GM18505 (cell line): ENCODE results near the gene DOK4.

Experiments used
- ATAC-seq: cut with Tn5 transposase; IDR thresholded peaks from one replicate; pipeline ENCODE4 v1.9.1; 2021; ENCODE audit not compliant: unreplicated experiment
- POLR2A ChIP-seq: IDR thresholded peaks from 4 replicates; pipeline ENCODE4 v1.6.1; 2011; ENCODE audit warnings: borderline replicate concordance; ENCODE audit not compliant: insufficient read depth, insufficient read length; ENCODE audit errors: extremely low read depth

Gene DOK4

DNA sequence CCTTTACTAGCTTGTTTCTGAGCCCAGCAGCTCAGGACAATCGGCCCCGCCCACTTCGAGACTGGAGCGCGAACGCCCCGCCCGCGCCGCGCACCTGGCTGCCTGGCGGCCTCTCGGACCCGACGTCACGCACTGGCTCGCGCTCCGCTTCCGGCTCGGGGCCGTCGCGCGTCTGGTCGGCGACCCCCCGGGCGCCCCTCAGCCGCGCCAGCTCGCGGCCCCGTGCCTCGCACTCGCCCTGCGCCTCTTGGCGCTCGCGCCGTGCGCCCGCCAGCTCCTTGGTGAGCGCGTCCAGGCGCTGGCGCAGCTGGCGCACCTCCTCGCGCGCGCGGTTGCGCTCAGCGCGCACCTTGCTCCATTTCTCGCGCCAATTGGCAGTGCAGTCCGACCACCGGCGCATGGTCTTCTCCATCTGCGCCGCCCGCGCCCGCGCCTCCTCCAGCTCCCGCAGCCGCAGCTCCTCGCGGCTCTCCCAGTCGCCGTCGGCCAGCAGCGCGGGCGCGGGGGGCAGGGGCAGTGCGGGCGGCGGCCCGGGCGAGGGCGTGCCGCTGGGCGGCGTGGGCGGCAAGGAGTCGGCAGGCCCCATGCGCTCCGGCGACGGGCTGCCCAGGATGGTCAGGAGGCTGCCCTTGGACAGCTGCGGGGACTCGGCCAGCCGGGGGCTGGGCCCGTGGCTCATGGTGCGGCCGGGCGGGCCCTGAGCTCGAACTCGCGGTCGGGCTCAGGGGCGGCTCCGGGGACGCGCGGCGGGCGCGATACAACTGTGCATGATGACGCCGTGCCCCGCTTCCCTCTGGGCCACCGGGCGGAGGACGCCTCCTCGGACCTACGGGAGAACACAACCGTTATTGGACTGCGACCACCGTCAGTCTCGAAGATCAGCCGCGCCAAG, 42.5 kb upstream of the DOK4 start:
- TF ChIP-seq POLR2A, result no peak
- no peak for ATAC-seq

DNA sequence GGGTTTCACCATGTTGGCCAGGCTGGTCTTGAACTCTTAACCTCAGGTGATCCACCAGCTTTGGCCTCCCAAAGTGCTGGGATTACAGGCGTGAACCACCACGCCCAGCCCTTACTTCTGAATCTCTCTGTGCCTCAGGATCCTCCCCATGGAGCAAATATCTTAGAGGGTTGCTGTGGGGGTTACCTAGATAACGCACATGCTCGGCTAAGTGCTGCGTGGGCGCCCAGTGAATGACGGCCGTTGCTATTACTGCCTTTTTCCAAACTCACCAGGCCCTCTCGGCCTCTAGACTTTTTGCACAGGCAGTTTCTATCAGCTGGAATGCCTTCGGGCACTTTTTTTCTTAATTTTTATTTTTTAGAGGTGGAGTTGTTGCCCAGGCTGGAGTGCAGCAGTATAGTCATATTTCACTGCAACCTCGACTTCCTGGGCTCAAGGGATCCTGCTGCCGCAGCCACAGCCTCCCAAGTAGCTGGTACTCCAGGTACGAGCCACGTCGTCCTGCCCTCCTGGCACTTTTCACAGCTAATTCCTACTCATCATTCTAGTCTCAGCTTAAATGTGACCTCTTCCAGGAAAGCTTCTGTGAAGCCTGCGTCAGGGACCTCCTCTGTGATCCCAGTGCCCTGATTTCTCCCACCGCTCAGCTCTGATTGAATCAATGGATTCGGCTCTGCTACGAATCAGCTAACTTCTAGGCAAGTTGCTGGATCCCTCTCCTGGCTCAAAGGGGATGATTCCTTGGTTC, 41.5 kb upstream of the DOK4 start:
- no peak for ATAC-seq
- no peak for TF ChIP-seq POLR2A

DNA sequence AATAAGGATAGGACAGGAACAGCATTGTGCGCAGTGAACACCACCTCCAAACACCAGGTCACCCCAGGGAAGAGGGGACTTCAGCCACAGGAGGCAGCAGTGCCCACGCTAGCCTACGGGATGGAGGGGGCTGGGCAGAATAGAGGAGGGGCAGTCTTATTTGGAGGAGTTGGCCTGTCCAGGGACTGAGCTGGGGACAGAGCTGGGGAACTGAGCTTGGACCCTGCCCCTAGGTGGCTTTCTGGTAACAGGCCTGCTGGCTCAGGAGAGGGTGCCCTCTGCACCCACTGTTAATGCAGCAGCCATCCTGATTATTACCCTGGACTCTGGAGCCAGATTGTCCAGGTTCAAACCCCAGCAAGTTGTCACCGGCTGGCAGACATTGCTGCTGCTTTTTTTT, 40.7 kb upstream of the DOK4 start:
- no peak for ATAC-seq

DNA sequence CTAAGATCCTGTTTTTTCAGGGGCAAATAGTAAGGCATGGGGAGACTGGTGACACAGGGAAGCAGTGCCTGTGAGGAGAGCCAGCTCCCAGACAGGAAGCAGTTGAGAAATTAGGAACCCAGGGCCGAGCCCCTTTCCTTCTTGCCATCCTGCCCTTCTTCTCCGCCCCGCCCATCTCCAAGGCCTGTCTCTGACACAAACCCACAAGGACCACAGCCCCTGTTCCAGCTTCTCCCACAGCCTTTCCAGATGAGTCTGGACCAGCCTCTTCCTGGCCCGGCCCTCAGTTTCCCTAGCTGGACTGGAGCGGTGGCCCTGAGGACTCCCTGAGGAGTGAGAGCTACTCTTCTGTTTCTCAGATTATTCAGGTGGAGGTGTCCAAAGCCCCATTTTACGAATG, 40.2 kb upstream of the DOK4 start:
- no peak for TF ChIP-seq POLR2A

More for the DNA sequence above, 40.7 kb upstream of the DOK4 start:
- no peak for TF ChIP-seq POLR2A

DNA sequence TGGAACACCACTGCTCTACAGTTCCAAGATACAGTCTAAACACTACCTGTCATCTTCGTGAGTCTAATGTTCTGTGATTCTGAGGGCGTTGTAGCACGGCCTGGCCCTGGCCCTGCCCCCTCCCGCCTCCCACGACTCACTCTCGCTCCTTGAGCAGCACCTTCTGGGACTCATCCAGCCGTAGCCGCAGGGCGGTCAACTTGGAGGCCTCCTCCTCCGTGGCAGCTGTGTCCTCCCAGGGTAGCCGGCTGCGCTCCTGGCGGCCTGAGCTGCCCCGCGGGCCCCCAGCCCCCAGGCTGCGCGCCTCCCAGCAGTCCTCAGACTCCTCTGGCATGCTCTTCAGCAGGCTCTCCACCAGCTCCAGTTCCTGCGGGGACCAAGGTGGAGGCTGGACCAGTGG, 39.5 kb upstream of the DOK4 start:
- ATAC-seq, result no peak
- no peak for TF ChIP-seq POLR2A

More for the DNA sequence above, 40.2 kb upstream of the DOK4 start:
- no peak for ATAC-seq

DNA sequence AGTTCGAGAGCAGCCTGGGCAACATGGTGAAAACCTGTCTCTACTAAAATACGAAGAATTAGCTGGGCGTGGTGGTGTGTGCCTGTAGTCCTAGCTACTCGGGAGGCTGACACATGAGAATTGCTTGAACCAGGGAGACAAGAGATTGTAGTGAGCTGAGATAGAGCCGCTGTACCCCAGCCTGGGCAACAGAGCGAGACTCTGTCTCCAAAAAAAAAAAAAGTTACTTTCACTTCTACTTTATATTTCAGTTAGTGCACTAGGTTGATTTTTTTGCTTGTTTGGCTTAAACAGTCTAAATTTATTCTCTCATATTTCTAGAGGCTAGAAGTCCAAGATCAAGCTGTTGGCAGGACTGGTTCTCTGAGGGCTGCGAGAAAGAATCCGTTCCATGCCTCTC, 36.7 kb upstream of the DOK4 start:
- no peak for ATAC-seq
- no peak for TF ChIP-seq POLR2A

DNA sequence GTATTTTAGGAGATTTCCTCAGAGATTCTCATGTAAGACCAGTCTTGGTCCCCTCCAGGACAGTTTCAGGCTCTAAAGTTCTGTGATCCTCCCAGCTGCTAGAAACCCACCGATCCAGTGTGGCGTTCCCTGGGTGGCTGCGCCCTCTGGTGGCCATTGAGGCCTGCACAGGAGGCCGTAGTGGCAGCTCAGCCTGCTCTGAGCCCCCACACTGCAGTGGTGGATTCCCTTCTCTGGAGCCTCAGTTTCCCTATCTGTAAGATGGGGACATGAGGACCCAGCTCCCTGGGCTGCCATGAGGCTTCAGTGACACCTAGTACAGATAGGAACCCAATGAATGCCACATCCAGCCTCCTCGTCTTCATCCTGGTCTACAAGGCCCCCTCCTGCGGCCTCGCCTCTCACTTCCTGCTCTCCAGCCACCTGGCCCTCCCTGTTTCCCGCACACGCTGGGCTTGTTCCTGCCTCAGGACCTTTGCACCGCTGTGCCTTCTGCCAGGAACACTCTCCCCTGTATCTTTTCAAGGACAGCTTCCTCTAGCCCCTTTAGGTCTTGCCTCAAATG, 33.6 kb upstream of the DOK4 start:
- no peak for TF ChIP-seq POLR2A
- no peak for ATAC-seq

DNA sequence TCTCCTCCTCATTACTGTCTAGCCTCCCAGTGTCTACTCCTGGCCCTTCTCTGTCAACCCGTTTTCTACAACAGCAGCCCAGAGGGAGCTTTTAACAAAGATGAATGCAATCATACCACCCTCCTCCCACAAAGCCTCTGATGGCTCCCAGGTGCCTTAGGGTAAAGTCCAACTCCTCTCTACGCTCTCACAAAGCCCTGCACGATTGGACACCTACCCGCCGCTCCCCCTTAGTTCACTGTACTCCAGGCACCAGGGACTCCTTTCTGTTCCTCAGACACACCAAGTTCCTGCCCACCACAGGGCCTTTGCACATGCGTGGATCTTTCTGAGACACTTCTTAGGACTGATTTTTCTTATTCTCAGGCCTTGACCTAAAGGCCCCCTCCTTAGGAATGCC, 32.6 kb upstream of the DOK4 start:
- TF ChIP-seq POLR2A, result no peak
- no peak for ATAC-seq

DNA sequence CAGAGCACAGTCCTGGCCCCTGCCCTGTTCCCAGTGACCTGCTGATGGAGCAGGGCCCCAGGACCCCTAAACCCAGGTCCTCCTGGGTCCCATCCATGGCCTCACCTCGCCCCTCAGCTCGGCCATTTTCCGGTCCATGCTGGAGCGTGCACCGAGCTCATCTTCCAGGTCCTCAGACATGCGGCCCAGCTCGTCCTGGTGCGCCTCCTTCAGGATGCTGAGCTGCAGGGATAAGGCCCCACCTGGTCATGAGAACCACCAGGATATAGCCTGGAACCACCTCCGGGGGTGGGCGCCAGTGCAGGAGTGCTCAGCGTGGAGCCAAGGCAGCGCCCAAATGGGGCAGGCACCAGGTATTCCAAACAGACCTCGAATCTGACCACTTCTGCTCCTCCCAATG, 32.2 kb upstream of the DOK4 start:
- ATAC-seq, result no peak
- no peak for TF ChIP-seq POLR2A

DNA sequence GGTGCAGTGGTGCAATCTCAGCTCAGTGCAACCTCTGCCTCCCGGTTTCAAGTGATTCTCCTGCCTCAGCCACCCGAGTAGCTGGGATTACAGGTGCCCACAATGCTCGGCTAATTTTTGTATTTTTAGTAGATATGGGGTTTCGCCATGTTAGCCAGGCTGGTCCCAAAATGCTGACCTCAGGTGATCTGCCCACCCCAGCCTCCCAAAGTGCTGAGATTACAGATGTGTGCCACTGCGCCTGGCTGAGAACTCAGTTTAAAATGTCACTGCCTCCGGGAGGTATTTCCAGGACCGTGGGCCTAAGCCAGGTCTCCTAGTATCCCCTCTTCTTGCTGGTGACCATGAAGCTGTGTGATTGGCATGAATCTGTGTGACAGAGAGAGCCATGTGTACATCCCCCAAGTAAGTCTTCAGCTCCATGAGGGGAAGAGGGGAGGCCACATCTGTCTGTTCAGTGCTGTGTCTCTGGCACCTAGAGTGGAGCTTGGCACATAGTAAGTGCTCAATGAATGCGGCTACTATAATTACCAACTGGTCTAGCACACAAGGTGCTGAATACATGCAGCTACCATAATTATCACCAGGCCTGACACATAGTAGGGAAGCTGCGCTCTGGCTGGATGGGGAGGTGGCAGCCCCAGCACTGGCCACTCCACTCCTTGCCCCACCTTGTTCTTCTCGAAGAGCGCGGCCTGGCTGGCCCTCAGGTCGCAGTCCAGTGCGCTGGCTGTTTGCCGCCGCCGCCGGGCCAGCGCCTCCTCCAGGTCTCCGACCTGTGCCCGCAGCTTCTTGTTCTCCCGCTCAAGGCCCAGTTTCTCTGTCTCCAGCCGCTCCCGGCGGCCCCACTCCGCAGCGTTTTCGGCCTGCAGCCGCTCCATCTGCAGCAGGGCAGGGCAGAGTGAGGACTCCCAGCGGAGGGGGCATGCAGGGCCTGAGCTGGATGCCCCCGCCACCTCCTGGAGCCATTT, 31.4 kb upstream of the DOK4 start:
- no peak for TF ChIP-seq POLR2A

DNA sequence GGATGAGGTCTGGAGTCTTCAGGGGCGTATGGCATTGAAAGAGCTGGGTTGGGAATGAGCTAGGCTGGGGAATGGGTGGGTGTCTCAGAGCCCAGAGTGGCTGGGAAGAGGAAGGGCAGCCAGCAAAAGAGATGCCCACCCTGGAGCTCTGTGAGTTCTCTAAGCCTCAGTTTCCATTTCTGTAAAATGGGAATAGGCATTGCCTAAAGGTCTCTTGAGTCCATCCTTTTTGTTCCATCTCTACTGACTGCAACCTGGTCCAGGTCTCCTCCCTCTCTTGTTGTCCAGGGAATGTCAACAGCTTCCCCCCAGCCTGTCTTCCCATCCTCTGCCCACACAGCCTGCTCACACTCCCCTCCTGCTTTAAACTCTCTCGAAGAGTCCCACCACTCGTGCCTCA, 30.5 kb upstream of the DOK4 start:
- no peak for ATAC-seq
- TF ChIP-seq POLR2A, result no peak

More for the DNA sequence above, 31.4 kb upstream of the DOK4 start:
- no peak for ATAC-seq

DNA sequence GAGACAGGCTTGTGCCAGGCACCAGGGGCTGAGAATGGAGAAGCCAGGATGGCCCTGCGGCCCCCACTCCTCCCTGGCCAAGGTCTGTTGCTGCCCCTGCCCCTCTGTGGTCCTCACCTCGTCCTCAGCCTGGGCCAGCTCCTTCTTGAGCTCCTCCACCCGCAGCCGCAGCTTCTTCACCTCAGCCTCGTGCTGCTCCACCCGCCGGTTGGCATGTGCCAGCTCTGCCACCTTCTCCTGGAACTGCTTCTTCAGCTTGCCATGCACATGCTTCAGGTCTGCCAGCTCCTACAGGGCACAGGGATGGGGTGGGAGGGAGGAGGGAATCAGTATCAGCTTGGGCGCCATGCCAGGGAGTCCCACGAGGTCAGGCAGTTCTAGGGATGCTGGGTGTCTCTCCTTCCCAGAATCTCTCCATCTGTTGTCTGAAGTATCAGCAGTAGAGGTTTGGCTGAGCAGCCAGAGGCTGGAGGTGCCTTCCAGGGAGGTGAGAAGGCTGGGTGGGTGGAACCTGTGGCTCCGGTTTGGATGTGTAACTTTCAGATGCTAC, 30.0 kb upstream of the DOK4 start:
- no peak for ATAC-seq
- TF ChIP-seq POLR2A, result no peak
